ENCODE measurements around the gene KCNN4.

Gene KCNN4

DNA sequence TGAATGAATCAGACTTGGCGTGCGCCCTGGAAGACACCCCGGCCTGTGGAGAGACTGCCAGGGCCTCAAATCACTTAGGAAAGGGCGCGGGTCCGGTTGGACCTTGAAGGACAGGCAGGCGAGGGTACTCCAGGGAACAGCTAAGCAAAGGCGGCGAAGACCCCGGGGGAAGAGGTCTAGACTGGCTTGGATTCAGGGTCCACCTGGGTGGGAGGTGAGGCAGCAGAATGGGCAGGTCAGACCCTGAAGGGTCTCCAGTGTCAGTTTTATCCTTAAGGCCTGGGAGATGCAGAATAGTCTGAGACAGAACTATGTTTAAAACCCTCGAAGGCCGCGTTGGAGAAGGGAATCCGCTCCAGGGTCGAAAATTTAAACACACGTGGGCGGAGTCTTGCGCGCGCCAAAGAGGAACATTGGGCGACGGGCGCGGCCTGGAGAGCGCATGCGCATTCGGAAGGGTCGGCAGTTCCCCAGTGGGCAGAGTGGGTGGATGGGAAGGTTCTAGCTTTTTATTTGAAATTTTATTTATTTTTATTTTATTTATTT is 25.4 kb downstream of the KCNN4 start:
- H3K9me3 Mint-ChIP-seq, result no peaks in the 10 kb centered on the region
- H3K4me1 Mint-ChIP-seq, result peaks cover 42% of the 10 kb centered on the region
- no peaks in the 10 kb centered on the region for H3K27me3 Mint-ChIP-seq
- ATAC-seq (ENCODE audit: low read depth) (peak; percentile 19), DNase-seq (ENCODE audit: low spot score in 2 of 2) (peak; percentile 74 to 76)
- peaks cover 9% of the 10 kb centered on the region for H3K36me3 Mint-ChIP-seq
- H3K4me3 Mint-ChIP-seq, result peak overlapping the region; percentile 93
- peak overlapping the region; percentile 99 for H3K27ac Mint-ChIP-seq

GRCh38 chr19:43754503-43755255 is 26.1 kb downstream of the KCNN4 start, which contains the start of gene SMG9:
Gene SMG9 (minus strand): TSS chr19:43754962. CDS start chr19:43750741, 4,221 bp downstream.
- Mint-ChIP-seq H3K9me3 (no peaks in the 10 kb centered on the region), H3K4me3 (peak within 1 kb of the TSS; percentile 93), H3K36me3 (peaks cover 13% of the 10 kb centered on the region), H3K4me1 (peaks cover 46% of the 10 kb centered on the region), H3K27ac (peak within 1 kb of the TSS; percentile 99), H3K27me3 (no peaks in the 10 kb centered on the region)
- peak; percentile 96 to 98 for DNase-seq (ENCODE audit: low spot score in 2 of 2)
- ATAC-seq (ENCODE audit: low read depth), result peak; percentile 68

GRCh38 chr19:43754253-43754502 is 26.6 kb downstream of the KCNN4 start:
- ATAC-seq (ENCODE audit: low read depth), result peak; percentile 35
- peak overlapping the region; percentile 99 for H3K27ac Mint-ChIP-seq
- H3K36me3 Mint-ChIP-seq, result peaks cover 15% of the 10 kb centered on the region

DNA sequence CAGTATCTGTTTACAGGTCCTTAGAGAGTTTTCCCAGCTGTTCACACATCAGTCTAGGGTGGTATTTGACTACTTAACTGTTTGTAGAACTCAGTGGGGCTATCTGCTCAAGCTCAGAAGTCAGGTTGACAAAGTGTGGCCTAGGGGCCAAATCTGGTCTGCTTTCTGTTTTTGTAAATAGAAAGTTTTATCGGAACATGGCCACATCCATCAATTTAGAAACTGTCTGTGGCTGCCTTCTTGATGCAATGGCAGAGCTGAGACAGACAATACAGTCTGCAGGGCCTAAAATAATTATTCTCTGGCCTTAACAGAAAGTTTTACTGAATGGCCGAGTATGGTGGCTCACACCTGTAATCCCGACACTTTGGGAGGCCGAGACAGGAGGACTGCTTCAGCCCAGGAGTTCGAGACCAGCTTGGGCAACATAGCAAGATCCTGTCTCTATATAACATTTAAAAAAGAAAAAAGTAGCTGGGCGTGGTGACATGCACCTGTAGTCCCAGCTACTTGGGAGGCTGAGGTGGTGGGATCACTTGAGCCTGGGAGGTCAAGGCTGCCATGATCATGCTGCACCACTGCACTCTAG is 28.4 kb downstream of the KCNN4 start:
- Mint-ChIP-seq H3K9me3 (no peaks in the 10 kb centered on the region), H3K27ac (peak overlapping the region; percentile 99), H3K4me3 (no peak overlapping the region), H3K36me3 (peaks cover 21% of the 10 kb centered on the region), H3K4me1 (peaks cover 51% of the 10 kb centered on the region), H3K27me3 (no peaks in the 10 kb centered on the region)
- DNase-seq (ENCODE audit: low spot score in 2 of 2), result no peak
- ATAC-seq (ENCODE audit: low read depth), result no peak

More at GRCh38 chr19:43754253-43754502, 26.6 kb downstream of the KCNN4 start:
- H3K4me3 Mint-ChIP-seq, result peak overlapping the region; percentile 93
- DNase-seq (ENCODE audit: low spot score in 2 of 2), result no peak
- no peaks in the 10 kb centered on the region for H3K27me3 Mint-ChIP-seq
- H3K9me3 Mint-ChIP-seq, result no peaks in the 10 kb centered on the region
- peaks cover 42% of the 10 kb centered on the region for H3K4me1 Mint-ChIP-seq

- Mint-ChIP-seq H3K36me3 (peaks cover 23% of the 10 kb centered on the region), H3K4me3 (no peak overlapping the region)
- ATAC-seq (ENCODE audit: low read depth), result no peak
These were observed 29.1 kb downstream of the KCNN4 start for GRCh38 chr19:43751466-43752220.

GRCh38 chr19:43749898-43750297 is 30.9 kb downstream of the KCNN4 start:
- no peaks in the 10 kb centered on the region for H3K9me3 Mint-ChIP-seq
- peak overlapping the region; percentile 18 for H3K27ac Mint-ChIP-seq
- peaks cover 43% of the 10 kb centered on the region for H3K4me1 Mint-ChIP-seq
- ATAC-seq (ENCODE audit: low read depth), result no peak
- peaks cover 27% of the 10 kb centered on the region for H3K36me3 Mint-ChIP-seq
- no peak overlapping the region for H3K4me3 Mint-ChIP-seq
- DNase-seq (ENCODE audit: low spot score in 2 of 2), result no peak
- no peaks in the 10 kb centered on the region for H3K27me3 Mint-ChIP-seq

More at GRCh38 chr19:43751466-43752220, 29.1 kb downstream of the KCNN4 start:
- DNase-seq (ENCODE audit: low spot score in 2 of 2), result no peak
- no peaks in the 10 kb centered on the region for H3K9me3 Mint-ChIP-seq
- no peaks in the 10 kb centered on the region for H3K27me3 Mint-ChIP-seq
- peaks cover 51% of the 10 kb centered on the region for H3K4me1 Mint-ChIP-seq
- H3K27ac Mint-ChIP-seq, result peak overlapping the region; percentile 99

GRCh38 chr19:43749152-43749551 is 31.6 kb downstream of the KCNN4 start:
- ATAC-seq (ENCODE audit: low read depth) (no peak), DNase-seq (ENCODE audit: low spot score in 2 of 2) (no peak)
- peak overlapping the region; percentile 45 for H3K4me3 Mint-ChIP-seq
- peaks cover 41% of the 10 kb centered on the region for H3K4me1 Mint-ChIP-seq
- peaks cover 28% of the 10 kb centered on the region for H3K36me3 Mint-ChIP-seq
- H3K27ac Mint-ChIP-seq, result peak overlapping the region; percentile 88
- no peaks in the 10 kb centered on the region for H3K9me3 Mint-ChIP-seq
- no peaks in the 10 kb centered on the region for H3K27me3 Mint-ChIP-seq

- H3K4me3 Mint-ChIP-seq, result peak overlapping the region; percentile 45
- no peak for DNase-seq (ENCODE audit: low spot score in 2 of 2)
- H3K27me3 Mint-ChIP-seq, result no peaks in the 10 kb centered on the region
- H3K27ac Mint-ChIP-seq, result peak overlapping the region; percentile 88
- ATAC-seq (ENCODE audit: low read depth), result no peak
- H3K36me3 Mint-ChIP-seq, result peaks cover 33% of the 10 kb centered on the region
- peaks cover 39% of the 10 kb centered on the region for H3K4me1 Mint-ChIP-seq
- H3K9me3 Mint-ChIP-seq, result no peaks in the 10 kb centered on the region
These were observed 32.1 kb downstream of the KCNN4 start for GRCh38 chr19:43748685-43749084.

DNA sequence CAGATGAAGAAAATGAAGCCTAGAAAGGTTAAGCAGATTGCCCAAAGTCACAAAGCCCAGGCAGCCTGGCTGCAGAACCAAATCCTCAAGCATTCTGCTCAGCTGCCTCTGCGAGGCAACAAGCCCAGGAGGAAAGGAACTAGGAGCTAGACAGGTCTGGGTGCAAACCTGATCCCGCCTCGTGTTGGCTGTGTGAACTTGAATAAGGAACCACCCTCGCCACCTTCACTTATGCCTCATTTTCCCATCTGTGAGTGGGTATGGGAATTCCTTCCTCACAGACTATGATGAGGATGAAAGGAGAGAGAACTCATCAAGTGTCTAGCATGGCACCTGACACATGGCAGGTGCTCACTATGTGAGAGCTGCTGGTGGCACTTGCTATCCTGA is 32.6 kb downstream of the KCNN4 start:
- peaks cover 38% of the 10 kb centered on the region for H3K4me1 Mint-ChIP-seq

GRCh38 chr19:43747557-43748204 is 33.1 kb downstream of the KCNN4 start:
- ATAC-seq (ENCODE audit: low read depth), result peak; percentile 72
- peaks cover 34% of the 10 kb centered on the region for H3K4me1 Mint-ChIP-seq
- peak overlapping the region; percentile 69 for H3K4me3 Mint-ChIP-seq
- no peaks in the 10 kb centered on the region for H3K27me3 Mint-ChIP-seq
- DNase-seq (ENCODE audit: low spot score in 2 of 2), result no peak
- peak overlapping the region; percentile 88 for H3K27ac Mint-ChIP-seq
- H3K36me3 Mint-ChIP-seq, result peaks cover 38% of the 10 kb centered on the region
- H3K9me3 Mint-ChIP-seq, result no peaks in the 10 kb centered on the region

More for the DNA sequence above, 32.6 kb downstream of the KCNN4 start:
- peaks cover 34% of the 10 kb centered on the region for H3K36me3 Mint-ChIP-seq
- no peaks in the 10 kb centered on the region for H3K27me3 Mint-ChIP-seq
- DNase-seq (ENCODE audit: low spot score in 2 of 2) (no peak), ATAC-seq (ENCODE audit: low read depth) (peak; percentile 10)
- H3K9me3 Mint-ChIP-seq, result no peaks in the 10 kb centered on the region
- peak overlapping the region; percentile 88 for H3K27ac Mint-ChIP-seq
- peak overlapping the region; percentile 69 for H3K4me3 Mint-ChIP-seq

DNA sequence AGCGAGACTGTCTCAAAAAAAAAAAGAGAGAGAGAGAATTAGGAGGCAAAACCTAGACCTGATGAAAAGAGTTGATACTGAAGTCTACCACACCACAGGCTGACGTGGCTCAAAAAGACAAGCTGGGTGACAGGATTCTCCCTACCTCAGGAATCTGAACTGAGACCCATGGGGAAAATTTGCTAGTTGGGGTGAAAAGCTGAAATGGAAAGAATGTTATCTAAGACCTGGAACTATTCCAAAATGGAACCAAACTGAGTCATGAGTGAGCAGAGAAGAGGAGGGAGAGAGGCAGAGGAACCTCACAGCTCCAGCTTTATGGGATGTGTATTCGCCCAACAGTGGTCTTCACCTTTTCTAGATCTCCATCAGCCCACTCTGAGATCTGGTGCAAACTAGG is 37.7 kb downstream of the KCNN4 start:
- H3K27me3 Mint-ChIP-seq, result no peaks in the 10 kb centered on the region
- H3K9me3 Mint-ChIP-seq, result no peaks in the 10 kb centered on the region
- DNase-seq (ENCODE audit: low spot score in 2 of 2), result no peak
- no peak overlapping the region for H3K4me3 Mint-ChIP-seq
- peaks cover 13% of the 10 kb centered on the region for H3K4me1 Mint-ChIP-seq
- no peak for ATAC-seq (ENCODE audit: low read depth)
- peaks cover 43% of the 10 kb centered on the region for H3K36me3 Mint-ChIP-seq
- H3K27ac Mint-ChIP-seq, result no peak overlapping the region

- H3K9me3 Mint-ChIP-seq, result no peaks in the 10 kb centered on the region
- H3K4me3 Mint-ChIP-seq, result no peak overlapping the region
- DNase-seq (ENCODE audit: low spot score in 2 of 2) (no peak), ATAC-seq (ENCODE audit: low read depth) (no peak)
- H3K4me1 Mint-ChIP-seq, result peaks cover 5% of the 10 kb centered on the region
- no peaks in the 10 kb centered on the region for H3K27me3 Mint-ChIP-seq
- peaks cover 49% of the 10 kb centered on the region for H3K36me3 Mint-ChIP-seq
- no peak overlapping the region for H3K27ac Mint-ChIP-seq
These were observed 39.5 kb downstream of the KCNN4 start for GRCh38 chr19:43741075-43741825.

Data from memory B cell (primary cell).